RKO (cell line): Measurements from ENCODE around the gene GAREM1.

Experiments used
- DNase-seq: peaks from one replicate; pipeline ENCODE4 v3.0.0-alpha.2; 2016; ENCODE audit warnings: low spot score

GAREM1 gene

DNA sequence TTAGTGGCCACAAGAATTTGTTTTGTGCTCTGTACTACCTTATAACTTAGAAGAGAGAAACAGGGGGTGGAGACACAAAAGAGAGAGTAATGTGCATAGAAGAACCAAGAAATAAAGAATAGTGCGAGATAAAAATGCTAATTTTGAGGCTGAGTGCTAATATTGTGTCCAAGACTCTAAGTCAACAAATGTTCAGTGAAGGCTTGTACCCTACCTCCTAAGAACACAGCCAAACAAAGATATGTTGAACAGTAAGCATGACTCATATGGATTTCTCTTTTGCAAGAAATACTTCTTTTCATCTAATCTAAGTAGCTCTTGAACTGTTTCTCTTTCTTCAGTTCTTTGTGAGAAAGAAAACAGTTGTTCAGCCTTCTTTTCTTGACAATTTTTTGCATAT is 45.2 kb downstream of the GAREM1 start:
- no peak for DNase-seq

DNA sequence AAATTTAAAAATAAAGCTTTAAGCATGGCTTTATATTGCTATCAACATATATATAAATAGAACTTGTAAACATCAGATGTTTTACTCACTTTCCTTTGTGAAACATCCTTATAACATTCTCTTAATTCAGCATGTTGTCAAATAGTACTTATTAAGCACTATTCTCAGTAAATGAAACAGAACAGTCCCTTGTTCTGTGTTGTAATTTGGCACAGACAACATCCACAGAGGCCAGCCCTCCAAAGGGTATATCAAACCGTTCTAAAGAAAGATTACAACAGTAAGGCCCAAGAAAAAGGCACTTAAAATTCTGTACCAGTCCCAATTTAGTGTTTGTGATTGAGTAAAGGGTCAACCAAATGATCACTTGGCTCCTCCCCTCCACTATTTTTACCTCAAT is 46.0 kb downstream of the GAREM1 start:
- no peak for DNase-seq

DNA sequence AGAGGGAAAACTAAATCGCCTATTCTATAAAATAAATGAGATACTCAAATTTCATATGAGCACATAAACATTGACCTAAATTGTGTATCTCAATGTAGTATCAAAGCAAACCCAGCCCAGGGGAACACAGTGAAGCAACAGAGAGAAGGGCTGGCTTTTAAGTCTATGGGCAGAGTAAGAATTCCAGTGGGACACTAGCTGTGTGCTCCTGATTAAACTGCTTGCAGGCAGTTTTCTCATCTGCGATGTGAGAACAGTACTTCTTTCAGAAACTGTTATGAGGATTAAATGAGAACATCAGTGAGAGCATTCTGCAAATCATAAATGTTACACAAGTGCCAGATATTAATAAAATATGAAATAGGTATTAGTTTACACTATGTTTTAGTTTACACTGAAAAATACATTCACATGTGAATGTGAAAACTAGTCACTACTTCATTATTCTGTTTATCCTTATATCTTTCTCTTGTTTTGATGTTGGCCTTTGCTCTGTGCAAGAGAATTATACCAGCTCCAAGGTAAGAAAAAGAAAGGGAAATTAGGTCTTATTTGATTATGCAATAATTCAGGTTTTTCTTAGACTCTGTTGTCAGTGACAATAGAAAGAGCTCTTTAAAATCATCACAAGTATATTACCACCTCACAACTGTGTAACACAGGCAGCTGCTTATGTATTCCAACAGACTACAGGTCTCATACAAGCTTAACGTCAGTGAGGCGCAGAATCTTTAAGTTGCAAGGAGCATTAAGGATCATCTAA is 47.5 kb downstream of the GAREM1 start:
- DNase-seq = no peak

DNA sequence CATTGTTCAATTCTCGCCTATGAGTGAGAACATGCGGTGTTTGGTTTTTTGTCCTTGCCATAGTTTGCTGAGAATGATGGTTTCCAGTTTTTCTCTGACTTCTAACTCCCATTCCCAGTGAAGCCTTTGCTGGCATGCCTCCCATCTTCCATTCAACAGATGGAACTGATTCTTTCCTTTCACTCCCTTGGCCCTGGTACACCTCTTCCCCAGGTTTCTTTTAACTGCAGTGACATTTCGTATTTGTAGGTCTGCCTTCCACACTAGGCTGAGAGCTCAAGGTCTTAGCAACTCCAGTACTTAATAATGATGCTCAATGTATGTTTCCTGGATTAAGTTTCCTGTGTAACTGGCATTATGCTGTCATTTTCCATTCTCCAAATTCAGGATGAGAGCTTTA is 48.5 kb downstream of the GAREM1 start:
- no peak for DNase-seq

DNA sequence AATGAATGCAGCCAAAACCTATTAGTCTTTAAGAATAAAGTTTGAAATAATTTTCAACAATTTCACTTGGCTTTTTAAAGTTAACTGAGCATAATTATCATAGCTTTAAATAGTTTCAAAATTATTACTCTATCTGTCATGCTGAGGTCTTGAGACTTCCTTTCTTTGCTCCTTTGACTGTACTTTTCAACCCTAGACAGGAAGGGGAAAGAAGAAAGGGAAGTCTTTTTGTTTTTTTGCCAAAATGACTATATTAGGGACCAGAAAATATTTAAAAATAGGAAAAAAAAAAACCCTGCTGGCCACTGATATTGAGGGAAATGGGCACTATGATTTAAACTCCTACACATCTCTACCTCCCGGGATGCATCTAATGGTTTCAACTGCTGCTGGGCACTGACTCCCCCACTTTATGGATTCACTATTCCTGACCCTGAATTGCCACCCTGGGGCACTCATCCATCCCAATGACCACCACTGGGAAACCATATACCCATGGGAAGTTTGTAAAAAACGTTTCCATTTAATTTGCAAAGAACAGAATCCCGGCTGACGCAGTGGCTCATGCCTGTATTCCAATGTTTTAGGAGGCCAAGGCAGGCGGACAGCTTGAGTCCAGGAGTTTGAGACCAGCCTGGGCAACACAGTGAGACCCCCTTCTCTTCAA is 50.5 kb downstream of the GAREM1 start:
- no peak for DNase-seq

DNA sequence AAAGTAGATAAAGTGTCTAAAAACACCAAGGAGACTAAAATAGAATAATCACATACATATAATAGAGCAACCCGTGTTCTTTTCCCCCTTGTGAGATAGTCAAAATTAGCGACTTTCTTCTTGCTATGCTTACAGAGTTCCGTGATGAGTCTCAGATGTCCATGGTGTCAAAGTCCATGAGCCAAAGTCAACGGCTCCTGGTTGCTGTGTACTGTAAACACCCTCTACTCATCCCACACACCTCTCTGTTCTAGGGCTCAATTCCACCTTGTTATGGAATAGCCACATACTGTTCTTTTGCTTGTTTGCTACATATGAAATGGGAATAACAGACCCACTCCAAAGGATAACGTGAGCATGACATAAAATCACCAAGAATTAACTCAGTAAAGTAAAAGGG is 52.5 kb downstream of the GAREM1 start:
- DNase-seq = no peak

DNA sequence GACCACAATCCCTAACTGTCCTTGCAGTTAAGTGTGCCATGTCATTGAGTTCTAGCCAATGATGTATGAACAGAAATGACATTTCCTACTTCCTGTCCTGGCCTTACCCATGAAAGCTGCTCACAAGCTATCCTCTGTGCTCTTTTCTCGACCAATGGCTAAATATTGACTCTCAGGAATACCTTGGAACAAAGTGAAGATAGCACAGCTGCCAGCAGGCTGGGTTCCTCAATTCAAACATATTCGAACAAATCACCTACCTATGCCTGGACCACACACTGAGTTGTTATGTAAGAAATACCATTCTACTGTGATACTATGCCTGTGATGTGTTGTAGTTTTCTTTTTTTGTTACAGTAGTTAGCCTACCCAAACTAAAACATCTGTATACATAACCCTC is 65.1 kb downstream of the GAREM1 start:
- DNase-seq = no peak

DNA sequence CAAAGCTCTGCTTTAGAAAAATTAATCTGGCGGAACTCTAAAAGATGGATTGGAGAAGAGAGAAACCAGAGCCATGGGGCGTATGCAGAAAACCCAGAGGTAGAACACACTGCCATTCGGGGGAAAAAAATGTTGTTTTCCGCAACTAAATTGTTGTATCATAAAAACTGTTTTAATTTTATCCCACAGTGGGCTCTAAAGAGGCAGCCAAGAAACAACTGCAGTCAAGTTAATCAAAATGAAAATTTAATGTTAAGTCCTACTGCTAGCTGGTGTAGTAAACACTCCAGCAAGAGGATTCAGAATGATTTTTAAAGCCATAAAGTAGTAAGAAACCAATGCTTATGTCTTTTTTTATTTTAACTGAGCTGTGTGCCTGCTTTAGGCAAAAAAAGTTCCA is 69.1 kb downstream of the GAREM1 start:
- DNase-seq = no peak

DNA sequence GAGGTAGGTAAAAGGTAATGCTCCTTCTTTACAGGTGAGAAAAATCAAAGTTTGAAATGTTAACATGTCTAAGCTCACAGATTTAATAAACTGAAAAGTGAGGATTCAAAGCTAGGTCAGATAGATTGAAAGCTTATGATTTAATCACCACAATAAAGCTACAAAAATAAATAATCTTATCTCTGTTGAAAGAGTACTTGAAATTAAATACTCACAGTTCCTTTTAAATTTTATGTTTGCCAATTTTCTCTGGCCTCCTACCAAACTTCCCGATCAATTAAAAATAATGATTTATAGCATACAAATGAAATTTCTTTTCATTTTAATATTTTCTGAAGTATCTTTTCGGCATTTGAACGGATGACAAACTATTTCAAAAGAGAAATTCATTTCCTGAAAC is 77.3 kb downstream of the GAREM1 start:
- DNase-seq = no peak

DNA sequence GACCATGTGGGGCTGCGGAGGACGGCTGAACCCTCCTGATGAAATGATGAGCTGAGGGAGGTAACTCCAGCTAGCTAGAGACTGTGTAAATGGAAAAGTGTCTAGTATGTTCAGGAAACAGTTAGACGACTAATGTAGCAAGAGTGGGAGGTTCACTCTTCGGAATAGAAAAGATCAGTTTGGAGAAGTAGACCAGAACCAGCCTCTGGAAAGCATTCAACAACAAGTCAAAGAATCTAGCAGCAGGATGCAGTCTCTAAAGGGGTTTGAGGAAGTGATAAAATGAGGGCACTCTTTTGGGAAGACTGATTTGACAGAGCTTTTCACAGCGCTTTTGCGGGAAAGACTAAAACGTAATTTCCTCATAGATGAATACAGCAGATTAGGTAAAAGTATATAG is 79.6 kb downstream of the GAREM1 start:
- DNase-seq = no peak

DNA sequence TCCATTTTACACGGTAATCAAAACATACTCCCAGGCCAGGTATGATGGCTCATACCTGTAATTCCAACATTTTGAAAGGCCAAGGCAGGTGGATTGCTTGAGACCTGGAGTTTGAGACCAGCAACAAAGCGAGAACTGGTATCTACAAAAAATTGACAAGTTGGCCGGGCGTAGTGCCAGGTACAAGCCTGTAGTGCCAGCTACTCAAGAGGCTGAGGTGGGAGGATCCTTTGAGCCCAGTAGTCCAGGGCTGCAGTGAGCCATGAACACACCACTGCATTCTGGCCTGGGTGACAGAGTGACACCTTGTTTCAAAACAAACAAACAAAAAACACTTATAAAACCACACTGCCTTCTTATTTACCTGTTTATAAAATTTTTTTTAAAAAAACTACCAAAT is 80.8 kb downstream of the GAREM1 start:
- no peak for DNase-seq

DNA sequence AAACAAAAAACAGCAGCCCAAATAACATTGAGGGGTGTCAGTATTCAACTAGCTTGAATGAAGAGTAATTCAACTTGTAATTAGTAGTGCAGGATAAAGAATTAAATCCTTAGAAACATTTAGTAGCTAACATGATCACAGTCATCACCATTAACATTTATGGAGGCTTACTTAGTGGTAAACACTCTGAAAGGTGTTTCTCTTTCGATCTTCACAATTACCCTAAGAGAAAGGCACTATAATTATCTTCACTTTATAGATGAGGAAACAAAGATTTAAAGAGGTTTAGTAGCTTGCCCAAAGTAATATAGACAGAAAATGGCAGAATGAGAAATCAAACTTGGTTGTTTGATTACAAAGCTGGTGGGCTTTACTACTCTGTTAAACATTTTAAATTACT is 81.5 kb downstream of the GAREM1 start:
- DNase-seq = no peak

DNA sequence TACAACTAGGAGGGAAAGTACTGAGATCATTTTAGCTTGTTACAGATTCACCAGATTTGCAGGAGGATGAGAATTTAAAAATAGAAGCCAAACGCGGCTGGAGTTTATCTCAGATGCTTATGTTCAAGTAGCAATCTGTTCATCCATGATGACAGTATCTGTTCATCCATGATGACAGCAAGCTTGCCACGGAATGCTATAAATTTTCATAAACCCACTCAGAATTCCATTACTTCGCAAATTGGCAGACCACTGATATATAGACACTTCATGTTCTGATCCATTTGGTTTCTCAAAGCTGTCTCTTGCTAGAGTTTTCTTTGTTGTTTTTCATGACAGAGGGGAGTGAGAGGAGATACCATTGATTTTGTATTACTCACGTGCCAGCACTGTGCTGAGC is 84.2 kb downstream of the GAREM1 start:
- no peak for DNase-seq

DNA sequence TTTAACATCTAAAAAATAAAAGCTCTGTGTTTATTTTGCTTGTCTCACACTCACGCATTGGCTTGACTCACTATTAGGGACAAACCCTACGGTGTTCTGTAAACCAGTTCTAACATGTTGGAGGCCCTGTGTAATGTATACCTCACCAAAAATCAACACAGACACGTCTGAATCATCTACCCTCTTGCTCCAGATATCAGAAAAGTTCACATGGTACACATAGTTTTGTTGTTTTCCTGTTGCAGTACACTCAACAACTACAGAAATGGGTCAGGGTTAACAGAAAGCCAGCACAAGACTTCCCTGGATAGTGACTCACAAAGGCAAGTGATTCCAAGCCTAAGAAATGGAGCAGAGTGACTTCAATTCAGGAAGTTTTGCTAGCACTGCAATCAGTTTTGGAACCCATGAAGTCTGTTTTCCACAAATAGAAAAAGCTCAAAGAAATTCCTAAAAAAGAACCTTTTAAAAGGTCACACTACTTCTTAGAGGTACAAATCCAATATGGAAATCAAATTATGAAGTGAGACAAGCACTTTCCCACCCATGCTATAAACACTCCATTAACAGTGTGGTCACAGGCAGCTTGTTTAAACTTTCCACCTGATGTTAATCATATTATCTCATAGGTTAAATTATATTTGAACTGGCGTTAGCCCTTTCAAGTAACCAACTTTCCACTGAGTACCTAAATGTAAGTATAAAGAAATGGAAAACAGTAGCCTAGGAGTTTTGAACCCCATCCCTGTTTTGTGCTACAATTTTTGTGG is 87.4 kb downstream of the GAREM1 start:
- DNase-seq = peak; percentile 56

DNA sequence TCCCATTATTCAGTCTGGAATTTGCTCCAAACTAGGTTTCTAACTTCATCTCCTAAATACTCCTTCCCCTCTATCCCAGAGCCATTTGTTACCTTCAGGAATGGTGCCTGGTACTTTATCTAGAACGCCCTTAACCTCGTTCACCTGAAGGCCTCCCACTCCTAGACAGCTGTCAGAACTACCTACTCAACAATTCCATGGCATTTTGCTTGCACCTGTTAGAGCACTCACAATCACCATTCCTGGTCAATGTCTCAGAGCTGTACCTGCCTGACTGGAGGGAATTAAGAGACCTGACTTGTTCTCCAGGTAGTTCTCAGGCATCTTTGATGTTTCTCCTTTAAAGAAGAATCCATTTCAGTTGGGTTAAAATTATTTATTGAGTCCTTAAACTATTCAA is 88.9 kb downstream of the GAREM1 start:
- DNase-seq = no peak

DNA sequence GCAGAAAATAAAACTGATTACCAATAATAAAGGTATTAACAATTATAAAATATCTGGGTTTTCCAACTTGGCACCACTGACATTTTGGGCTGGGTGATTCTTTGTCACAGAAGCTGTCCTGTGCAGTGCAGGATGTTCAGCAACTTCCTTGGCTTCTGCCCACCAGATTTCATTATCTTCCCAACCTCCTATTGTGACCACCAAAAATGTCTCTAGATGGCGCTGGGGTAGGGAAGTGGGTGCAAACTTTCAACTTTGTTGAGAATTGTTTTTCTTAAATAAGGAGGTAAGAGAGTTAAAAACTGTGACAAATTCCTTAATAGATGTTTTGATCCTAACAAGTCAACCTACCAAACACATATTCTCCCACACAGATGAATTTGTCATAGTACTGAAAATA is 90.1 kb downstream of the GAREM1 start:
- no peak for DNase-seq

DNA sequence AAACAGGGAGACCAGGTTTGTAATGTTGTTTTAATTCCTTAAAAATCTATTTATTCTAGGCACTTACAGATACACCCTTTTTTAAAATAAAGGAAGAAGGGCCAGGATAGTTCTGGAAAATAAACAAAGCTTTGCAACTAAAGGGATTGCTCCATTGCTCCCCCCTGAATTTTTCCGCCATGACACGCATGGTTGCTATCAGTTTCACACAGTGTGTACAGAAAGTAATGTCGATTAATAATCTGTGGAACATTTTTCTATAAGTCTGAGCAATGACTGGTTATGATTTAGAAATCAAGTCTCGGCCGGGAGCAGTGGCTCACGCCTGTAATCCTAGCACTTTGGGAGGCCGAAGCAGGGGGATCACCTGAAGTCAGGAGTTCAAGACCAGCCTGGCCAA is 90.8 kb downstream of the GAREM1 start:
- no peak for DNase-seq

DNA sequence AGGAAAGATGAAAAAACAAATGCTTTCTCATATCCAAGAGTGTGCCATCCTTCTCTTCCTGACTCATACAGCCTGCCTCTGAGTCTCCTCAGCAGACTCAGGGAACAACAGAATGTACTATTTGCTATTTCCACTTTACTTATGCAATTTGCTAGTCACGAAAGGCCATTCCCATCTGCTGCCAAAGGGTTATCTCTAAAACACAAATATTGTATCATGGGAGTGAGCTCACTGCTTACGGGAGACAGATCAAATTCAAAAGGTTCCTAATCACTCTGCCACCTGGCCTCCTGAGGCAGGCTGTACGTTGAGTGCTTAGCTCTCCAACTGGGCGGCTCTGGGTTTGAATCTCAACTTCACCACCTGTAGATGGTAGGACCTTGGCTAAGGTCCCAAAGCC is 92.0 kb downstream of the GAREM1 start:
- no peak for DNase-seq

DNA sequence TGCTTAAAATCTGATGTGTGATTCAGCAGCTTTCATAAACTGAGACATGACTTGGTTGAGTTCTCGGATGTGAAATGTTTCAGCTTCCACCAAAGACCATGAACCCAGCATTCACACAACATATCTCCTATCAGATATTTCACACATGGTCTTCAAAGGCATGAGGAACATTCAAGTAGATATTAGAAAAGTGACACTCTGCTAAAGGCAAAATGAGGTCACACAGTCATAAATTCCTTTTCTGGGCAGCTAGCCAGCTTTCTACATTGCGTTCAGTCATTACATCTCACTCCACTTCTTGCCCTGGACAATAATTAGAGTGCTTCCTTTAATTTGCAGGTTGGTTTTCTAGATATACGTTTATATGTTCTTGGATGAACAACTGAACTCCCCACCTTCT is 96.7 kb downstream of the GAREM1 start:
- peak; percentile 26 for DNase-seq

DNA sequence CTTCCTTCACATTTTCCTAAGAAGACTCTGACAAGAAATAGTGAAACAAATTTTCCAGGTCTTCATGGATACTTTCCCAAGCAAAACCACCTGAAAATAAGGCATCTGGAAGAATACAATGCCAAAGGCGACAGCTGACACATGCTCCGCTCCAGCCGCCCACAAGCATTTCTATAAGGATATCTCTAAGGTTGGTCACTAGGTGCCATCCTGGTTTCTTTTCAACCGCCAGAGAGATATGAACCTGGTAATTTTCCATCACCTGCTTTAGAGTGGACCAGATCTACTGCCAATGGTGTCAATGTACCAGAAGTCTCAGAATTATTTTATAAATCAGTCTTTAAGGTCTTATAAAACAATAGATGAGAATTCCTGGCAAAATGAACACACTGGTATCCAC is 97.2 kb downstream of the GAREM1 start:
- no peak for DNase-seq

DNA sequence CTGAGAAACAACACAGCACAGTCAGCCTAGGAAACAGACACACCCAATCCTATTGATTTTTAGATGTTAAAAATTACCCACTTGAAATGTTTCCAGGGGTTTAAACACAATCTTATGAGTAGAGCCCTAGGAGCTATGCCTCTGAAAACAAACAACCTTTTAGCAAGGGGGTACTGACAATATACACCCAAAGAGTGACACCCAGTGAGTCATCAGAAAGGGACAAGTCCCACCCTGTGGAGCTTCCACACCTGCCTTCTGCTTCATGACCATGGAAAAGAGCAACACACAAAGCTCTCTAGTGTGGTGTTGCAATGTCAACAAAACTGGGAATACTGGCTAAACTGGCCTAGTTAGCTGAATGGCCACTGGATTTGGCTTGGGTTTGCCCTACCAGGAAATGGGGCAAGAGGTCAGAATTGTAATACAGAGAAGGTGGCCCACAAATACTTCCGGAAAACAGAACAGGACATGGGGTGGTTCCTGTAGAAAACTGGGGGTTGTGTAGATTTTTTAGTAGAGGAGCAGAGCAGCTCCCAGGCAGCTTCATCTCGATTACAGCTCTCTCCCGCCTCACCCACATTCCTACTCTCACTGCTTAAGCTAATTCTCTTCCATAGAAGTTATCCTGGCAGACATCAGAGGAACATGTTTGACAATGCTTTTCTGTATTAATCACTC is 98.2 kb downstream of the GAREM1 start:
- no peak for DNase-seq

DNA sequence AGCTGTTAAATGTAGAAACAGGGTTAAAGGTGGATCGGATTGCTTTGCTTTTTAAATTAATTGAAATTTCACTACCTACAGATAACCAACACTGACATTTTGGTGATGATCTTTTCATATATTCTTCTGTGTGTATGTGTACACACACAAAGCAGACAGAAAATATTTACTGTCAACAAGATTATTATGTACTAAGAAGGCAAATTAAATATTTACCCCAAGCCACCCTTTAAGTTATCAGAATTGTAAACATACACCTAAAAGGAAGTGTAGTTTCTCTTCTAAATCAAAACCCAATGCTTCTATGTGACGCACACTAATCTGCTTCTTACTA is 98.7 kb downstream of the GAREM1 start:
- DNase-seq = no peak

DNA sequence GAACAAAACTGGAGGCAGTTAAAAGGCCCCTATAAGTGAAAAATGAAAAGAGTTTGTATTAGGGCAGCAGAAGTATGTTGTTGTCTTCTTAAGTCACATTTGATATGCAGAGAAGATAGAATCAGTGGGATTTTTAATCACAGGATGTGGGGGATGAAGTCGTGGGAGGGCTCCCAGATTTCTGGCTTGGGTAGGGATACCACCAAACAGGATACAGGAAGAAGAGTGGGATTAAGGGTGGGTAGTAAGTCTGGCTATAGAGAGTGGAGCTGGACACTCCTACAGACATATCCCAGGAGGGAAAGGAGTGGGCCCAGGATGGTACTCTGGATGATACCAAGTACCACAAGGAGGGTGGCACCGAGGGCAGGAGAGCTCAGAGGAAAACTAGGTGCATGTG is 99.3 kb downstream of the GAREM1 start:
- DNase-seq = no peak
